LoVo (cell line): ENCODE data around the gene SH3PXD2A.
"Not testable (repeated sequence)": the region's sequence is repeated elsewhere in the genome, so short reads cannot be mapped to it uniquely, and the experiment has no call there.

ENCODE experiments used
- DNase-seq: peaks from one replicate; pipeline ENCODE4 v3.0.0-alpha.2; 2016; ENCODE audit warnings: low spot score

The SH3PXD2A gene

DNA sequence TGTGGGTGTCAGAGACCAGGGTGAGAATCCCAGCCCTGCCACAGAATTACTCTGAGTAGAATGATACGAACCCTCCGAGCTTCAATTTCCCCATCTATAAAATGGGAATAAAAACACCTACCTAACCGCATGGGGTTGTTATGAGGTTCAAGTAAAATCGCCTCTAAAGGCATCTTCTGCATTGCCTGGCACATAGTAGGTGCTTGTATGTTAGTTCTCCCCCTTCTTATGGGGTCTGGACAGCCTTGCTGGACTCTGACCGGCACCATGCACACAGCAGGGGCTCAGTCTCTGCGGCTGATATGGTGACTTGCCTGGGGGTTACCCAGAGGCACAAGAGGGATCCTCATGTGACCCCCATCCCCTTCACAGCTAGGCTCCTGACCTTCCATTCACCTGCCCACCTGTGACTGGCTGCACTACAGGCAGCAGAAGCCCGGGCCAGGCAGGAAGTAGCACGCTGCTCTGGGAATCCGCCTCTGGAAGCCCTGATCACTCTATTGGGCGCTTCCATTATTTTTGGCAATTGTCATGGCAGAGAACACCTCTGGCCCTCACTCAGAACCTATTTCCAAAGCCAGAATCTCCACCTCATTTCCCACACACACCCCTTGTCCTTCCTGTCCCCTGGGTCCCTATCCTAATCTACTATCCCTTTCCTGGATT, 6.0 kb downstream of the SH3PXD2A start:
- DNase-seq = no peak

DNA sequence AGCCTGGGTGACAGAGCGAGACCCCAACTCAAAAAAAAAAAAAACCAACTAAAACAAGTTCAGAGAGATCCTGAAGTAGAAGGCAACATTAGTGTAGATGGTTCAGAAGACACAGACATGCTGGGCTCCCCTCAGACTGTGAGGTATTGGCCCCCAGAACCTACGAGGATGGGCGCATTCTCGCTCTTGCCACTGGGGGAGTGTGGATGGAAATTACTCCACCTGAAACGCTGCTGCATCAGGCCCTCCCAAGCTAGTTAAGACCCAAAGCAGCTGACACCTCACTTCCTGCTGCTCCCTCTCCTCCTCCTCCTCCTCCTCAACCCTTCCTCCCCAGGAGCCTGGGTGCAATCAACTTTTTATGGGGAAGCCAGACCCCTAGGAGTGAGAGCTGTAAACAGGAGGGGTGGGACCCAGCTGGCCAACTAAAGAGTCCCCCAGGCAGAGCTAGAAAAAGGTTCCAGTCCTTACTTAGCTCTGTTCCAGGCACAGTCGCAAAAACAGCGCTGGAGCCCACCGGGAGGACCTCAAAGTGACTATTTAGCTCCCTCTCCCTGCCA, 7.4 kb downstream of the SH3PXD2A start:
- no peak for DNase-seq

DNA sequence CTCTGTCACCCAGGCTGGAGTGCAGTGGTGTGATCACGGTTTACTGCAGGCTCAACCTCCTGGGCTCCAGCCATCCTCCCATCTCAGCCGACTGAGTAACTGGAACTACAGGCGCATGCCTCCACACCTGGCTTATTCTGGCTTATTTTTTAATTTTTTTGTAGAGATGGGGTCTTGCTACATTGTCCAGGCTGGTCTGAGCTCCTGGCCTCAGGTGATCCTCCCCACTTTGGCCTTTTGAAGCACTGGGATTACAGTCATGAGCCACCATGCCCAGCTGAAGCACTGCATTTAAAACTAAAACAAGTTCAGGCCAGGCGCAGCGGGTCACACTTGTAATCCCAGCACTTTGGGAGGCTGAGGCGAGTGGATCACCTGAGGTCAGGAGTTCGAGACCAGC, 8.0 kb downstream of the SH3PXD2A start:
- no peak for DNase-seq

DNA sequence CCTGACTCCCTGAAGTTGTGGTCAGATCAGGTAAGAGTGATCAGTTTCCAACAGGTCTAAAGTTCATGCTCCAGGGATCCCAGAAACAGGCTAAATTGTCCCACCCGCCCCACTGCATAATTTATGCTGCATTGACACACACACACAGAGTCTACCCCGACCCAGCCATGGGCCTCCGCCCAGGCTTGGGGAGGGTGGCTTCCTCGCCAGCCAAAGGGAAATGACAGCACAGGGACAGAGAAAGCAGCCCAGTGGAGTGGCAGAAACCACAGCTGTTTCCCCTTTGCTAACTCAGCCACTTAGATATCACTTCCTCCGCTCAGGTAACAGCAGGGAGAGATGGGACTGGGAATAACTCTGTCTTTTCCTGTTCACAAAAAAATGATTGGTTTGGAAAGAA, 9.4 kb downstream of the SH3PXD2A start:
- no peak for DNase-seq

GRCh38 chr10:103845346-103845745, 10.0 kb downstream of the SH3PXD2A start:
- DNase-seq = not testable (repeated sequence)

GRCh38 chr10:103843854-103844570, 11.4 kb downstream of the SH3PXD2A start:
- DNase-seq = no peak

GRCh38 chr10:103843045-103843444, 12.3 kb downstream of the SH3PXD2A start:
- no peak for DNase-seq

- no peak for DNase-seq
Observed at GRCh38 chr10:103842605-103843004, 12.8 kb downstream of the SH3PXD2A start.

- no peak for DNase-seq
Observed at GRCh38 chr10:103841519-103841918, 13.9 kb downstream of the SH3PXD2A start.

DNA sequence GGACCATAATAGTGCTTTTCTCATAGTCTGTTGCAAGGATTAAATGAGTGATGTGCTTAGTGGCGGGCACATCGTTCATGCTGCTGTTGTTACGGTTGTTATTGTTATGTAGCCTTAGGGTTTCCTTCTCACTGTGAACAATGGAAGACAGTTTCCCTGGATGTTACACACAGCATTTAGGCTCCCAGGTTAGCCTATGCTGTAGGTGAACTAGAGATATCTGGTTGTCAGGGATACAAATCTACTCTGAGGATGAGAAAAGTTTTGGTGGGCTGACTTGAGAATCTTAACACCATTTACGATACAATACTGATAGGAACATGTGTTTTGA, 14.7 kb downstream of the SH3PXD2A start:
- DNase-seq = no peak

DNA sequence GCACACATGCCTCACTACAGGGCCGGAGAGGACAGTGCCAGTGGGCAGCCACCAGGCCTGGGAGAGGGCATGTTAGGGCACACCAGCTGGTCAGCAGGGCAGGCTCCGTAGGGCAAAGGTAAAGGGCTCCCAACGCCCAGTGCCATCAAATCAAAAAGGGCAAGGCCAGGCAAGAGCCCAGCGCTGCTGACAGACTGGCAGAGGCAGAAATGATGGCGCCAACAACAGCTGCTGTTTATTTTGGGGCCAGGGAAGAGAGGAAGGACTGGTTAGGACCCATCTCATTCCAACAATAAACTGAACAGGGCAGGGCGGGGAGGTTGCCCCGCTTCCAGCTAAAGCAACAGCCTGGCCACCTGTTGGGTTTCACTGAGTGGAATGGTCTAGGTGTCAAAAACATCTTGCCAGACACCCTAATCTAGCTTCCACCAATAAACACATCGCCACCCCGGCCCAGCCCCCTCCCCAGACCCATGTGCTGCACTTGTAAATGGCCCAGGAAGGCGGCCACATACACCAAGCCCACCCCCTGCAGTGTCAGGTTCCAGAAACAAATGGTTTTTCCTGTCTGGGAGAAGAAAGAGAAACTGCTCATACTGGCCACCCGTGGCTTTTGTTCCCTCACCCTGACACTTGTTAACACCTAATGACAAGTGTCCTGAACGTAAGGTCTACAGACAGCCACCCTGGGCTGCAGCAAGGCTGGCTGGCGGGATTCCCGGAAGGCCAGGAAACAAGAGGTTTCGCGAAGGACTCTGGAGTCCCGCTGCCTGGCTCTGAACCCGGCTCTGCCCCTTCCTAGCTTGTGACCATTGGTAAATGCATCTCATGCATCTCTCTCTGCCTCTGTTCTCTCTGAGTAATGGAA, 15.3 kb downstream of the SH3PXD2A start:
- no peak for DNase-seq

GRCh38 chr10:103839519-103839871, 15.9 kb downstream of the SH3PXD2A start:
- DNase-seq = no peak

DNA sequence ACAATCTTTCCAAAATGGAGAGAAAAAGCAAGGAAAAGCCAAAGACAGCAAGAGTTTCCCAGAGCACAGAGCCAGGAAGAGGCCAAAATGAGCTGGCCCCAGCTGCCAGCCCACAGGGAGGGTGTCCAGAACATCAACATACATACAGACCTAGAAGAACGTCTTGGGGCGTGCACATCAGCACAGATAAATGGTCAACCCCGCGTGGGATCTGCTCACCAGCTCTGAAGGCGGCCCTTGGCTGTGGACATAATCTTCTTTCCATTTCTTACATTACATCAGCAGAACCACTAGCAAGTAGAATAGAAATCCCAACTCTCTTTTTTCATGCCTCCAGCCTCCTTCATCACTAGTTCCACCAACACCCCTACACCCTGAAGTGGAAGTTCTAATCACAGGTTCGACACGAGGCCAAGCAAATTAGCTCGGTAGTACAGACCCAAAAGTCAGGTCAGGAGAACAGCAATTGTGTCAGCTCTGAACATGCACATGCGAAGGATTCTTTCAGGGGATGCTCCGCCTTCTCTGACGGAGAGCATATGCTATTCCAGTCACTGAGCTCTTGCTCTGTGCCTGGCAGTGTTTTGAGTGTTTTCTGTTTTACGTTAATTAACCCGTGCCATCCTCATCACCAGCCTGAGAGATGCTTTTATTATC, 16.4 kb downstream of the SH3PXD2A start:
- DNase-seq = no peak

GRCh38 chr10:103838070-103838395, 17.3 kb downstream of the SH3PXD2A start:
- no peak for DNase-seq

DNA sequence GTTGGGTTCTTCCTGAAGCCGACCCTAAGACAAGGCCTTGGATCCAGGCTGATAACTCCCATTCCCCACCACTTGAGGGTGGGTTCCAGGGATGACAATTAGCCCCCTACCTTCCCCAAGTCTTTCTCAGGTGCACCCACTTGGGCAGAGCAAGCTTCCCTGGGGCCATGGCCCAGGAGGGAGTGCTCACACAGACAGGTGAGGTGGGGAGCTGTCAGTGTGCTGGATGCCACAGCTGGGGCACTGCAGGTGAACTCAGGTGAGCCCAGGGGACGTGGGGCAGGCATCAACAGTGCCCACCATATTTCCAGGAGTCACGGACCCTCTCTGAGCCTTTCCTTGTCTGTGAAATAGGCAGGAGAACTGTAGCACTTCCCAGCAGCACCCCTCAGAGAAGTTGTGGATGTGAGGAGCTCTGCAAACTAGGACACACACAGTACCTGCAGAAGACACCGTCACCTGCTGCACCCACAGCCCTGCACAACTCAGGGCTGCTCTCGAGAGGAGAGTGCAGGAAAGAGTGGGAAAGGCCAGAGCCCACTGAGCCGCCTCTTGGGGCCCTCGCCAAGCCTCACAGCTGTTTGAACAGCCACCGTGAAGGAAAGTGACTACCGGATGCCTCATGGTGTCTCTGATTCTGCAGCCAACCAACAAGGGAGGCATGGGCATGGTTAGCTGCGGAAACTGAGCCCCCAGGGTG, 17.9 kb downstream of the SH3PXD2A start:
- no peak for DNase-seq

DNA sequence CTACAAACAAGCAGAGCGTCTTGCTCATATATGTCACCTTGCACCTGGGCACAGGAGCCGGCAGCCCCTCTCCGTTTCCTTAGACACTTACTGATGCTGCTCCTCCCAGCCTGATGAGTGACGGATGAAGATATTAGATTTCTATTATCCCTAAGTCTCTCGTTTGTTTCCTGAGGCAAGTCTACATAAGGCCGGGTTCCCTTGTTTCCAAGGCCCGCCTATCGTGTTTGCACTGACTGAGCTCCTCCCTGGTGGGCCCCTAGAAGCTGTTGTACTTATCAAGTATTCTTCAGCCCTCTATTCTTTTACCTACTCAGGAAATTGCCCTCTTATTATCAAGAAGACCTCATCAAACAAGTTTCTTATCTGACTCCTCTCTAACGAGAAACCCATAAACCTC, 18.5 kb downstream of the SH3PXD2A start:
- no peak for DNase-seq

DNA sequence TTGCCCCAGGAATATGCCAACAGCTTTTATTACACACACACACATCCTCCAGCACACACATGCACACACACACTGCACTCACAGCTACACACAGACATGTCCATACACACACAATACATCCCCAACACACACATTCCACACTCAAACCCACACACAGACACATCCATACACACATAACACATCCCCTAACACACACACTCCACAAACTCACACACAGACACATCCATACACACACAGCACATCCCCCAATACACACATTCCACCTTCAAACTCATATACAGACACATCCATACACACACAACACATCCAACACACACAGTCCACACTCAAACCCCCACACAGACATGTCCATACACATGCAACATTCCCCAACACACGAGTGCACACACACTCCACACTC, 19.1 kb downstream of the SH3PXD2A start:
- DNase-seq = no peak

DNA sequence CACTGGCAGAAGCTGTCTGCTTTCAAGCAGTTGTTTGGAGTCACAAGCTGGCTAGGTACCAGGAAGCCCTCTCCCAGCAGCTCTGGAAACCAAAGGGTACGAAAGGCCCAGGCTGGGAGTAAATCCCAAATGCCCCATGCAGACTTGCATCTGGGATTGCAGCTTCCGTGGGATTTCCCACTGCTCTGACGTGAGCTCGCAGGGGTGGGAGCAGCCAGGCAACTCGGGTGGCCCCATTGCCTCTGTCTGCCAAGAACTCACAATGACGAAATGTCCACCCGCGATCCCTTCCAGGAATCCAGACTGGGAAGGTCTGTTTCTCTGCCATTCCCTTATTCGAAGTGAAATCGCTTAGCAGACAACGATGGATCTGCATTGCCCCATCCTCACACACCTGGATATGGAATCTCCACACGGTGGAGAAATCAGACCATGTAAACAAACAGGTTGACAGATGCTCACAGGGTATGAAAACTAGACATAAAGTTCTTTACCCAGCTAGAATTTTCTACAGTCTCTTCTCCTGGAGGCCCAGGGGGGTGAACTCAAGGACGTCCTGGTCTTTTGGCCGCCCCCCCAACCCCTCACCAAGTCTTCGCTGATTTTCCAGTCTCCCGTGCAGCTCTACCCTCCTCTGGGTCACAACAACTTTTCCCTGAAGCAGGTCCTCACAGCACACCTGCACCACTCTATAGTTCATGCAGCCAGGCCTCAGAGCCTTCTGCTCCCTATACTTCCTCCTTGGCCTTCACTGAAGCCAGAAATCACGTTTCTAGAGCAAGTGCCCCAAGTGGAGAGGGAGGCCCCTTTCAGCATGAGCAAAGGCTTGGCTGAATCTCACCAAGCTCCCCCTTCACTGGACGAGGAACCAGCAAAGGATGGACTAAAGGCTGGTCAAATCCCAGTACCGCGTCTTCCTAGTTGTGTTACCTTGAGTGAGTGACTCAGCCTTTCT, 20.0 kb downstream of the SH3PXD2A start:
- no peak for DNase-seq

- DNase-seq = no peak
Observed at GRCh38 chr10:103834436-103835095, 20.8 kb downstream of the SH3PXD2A start.

- no peak for DNase-seq
Observed at GRCh38 chr10:103833731-103834365, 21.5 kb downstream of the SH3PXD2A start.
